Measurements from ENCODE around the gene CEP19.

The CEP19 gene

GRCh38 chr3:196662033-196662432 lies 50.0 kb downstream of the CEP19 start:
- no peaks in the 10 kb centered on the region for H3K27me3 ChIP-seq (ENCODE audit: insufficient read depth, low read length)
- no peak overlapping the region for H2AK5ac ChIP-seq (ENCODE audit: low read length)
- no peak overlapping the region for H2BK120ac ChIP-seq (ENCODE audit: insufficient read depth, low read length, poor library complexity)
- no peak overlapping the region for H3K4ac ChIP-seq (ENCODE audit: low read depth, low read length)
- peak; percentile 85 to 90 for DNase-seq
- no peak overlapping the region for H2BK12ac ChIP-seq (ENCODE audit: low read length)
- H3K36me3 ChIP-seq (ENCODE audit: control insufficient read depth in 1 of 2, insufficient read depth in 2 of 2, low read length in 2 of 2), result no peaks in the 10 kb centered on the region
- no peaks in the 10 kb centered on the region for H3K79me1 ChIP-seq (ENCODE audit: low read length)
- no peaks in the 10 kb centered on the region for H3K9me3 ChIP-seq (ENCODE audit: insufficient read depth, low read depth, low read length)
- H4K91ac ChIP-seq (ENCODE audit: low read depth, low read length), result no peak overlapping the region
- no peak overlapping the region for H4K12ac ChIP-seq (ENCODE audit: low read depth, low read length)
- H3K18ac ChIP-seq (ENCODE audit: low read length), result no peak overlapping the region
- no peaks in the 10 kb centered on the region for H3K79me2 ChIP-seq (ENCODE audit: control insufficient read depth, insufficient read depth, low read length, poor library complexity)
- H4K8ac ChIP-seq (ENCODE audit: low read depth, low read length), result no peak overlapping the region
- no peak overlapping the region for H3K4me3 ChIP-seq (ENCODE audit: low read depth, low read length)
- no peak overlapping the region for H2AFZ ChIP-seq (ENCODE audit: insufficient read depth, low read length, poor library complexity)
- no peak overlapping the region for H3K4me2 ChIP-seq (ENCODE audit: low read length)
- no peak overlapping the region for H3K14ac ChIP-seq (ENCODE audit: low read length)
- no CpG with 5 or more reads among the region's 13 CpGs for WGBS (ENCODE audit: extremely low coverage, insufficient coverage, insufficient read length)
- H3K9ac ChIP-seq (ENCODE audit: low read length), result no peak overlapping the region
- H3K27ac ChIP-seq (ENCODE audit: low read depth, low read length), result no peak overlapping the region
- peaks cover 0 to 6% of the 10 kb centered on the region in 2 experiments for H3K4me1 ChIP-seq (ENCODE audit: control insufficient read depth in 1 of 2, insufficient read depth in 2 of 2, low read length in 2 of 2)
- no peak overlapping the region for H2BK5ac ChIP-seq (ENCODE audit: low read depth, low read length, poor library complexity)
- H3K23ac ChIP-seq (ENCODE audit: low read length), result no peak overlapping the region

- no peak overlapping the region for H3K9ac ChIP-seq (ENCODE audit: low read length)
- no peak overlapping the region for H4K12ac ChIP-seq (ENCODE audit: low read depth, low read length)
- no peak overlapping the region for H3K18ac ChIP-seq (ENCODE audit: low read length)
- H3K9me3 ChIP-seq (ENCODE audit: insufficient read depth, low read depth, low read length), result no peaks in the 10 kb centered on the region
- no peak overlapping the region for H2AK5ac ChIP-seq (ENCODE audit: low read length)
- H3K27ac ChIP-seq (ENCODE audit: low read depth, low read length), result no peak overlapping the region
- no peak overlapping the region for H3K4me2 ChIP-seq (ENCODE audit: low read length)
- no peak for DNase-seq
- H3K4ac ChIP-seq (ENCODE audit: low read depth, low read length), result no peak overlapping the region
- H3K14ac ChIP-seq (ENCODE audit: low read length), result no peak overlapping the region
- no peak overlapping the region for H2AFZ ChIP-seq (ENCODE audit: insufficient read depth, low read length, poor library complexity)
- H3K4me3 ChIP-seq (ENCODE audit: low read depth, low read length), result no peak overlapping the region
- H3K4me1 ChIP-seq (ENCODE audit: control insufficient read depth in 1 of 2, insufficient read depth in 2 of 2, low read length in 2 of 2), result peaks cover 0 to 6% of the 10 kb centered on the region in 2 experiments
- H3K23ac ChIP-seq (ENCODE audit: low read length), result no peak overlapping the region
- H3K79me2 ChIP-seq (ENCODE audit: control insufficient read depth, insufficient read depth, low read length, poor library complexity), result no peaks in the 10 kb centered on the region
- no peaks in the 10 kb centered on the region for H3K79me1 ChIP-seq (ENCODE audit: low read length)
- H3K36me3 ChIP-seq (ENCODE audit: control insufficient read depth in 1 of 2, insufficient read depth in 2 of 2, low read length in 2 of 2), result no peaks in the 10 kb centered on the region
- no peak overlapping the region for H4K91ac ChIP-seq (ENCODE audit: low read depth, low read length)
- WGBS (ENCODE audit: extremely low coverage, insufficient coverage, insufficient read length), result no CpG with 5 or more reads among the region's 16 CpGs
- H2BK5ac ChIP-seq (ENCODE audit: low read depth, low read length, poor library complexity), result no peak overlapping the region
- H2BK12ac ChIP-seq (ENCODE audit: low read length), result no peak overlapping the region
- no peak overlapping the region for H2BK120ac ChIP-seq (ENCODE audit: insufficient read depth, low read length, poor library complexity)
- no peak overlapping the region for H4K8ac ChIP-seq (ENCODE audit: low read depth, low read length)
- H3K27me3 ChIP-seq (ENCODE audit: insufficient read depth, low read length), result no peaks in the 10 kb centered on the region
Observed at GRCh38 chr3:196661400-196661799, 50.6 kb downstream of the CEP19 start.

GRCh38 chr3:196660381-196661166 lies 51.5 kb downstream of the CEP19 start:
- H2AFZ ChIP-seq (ENCODE audit: insufficient read depth, low read length, poor library complexity), result no peak overlapping the region
- WGBS (ENCODE audit: extremely low coverage, insufficient coverage, insufficient read length), result no CpG with 5 or more reads among the region's 32 CpGs
- H4K8ac ChIP-seq (ENCODE audit: low read depth, low read length), result no peak overlapping the region

GRCh38 chr3:196659901-196660351 lies 52.1 kb downstream of the CEP19 start:
- H4K91ac ChIP-seq (ENCODE audit: low read depth, low read length), result no peak overlapping the region
- no peak overlapping the region for H2AFZ ChIP-seq (ENCODE audit: insufficient read depth, low read length, poor library complexity)
- no peak overlapping the region for H3K14ac ChIP-seq (ENCODE audit: low read length)
- no peaks in the 10 kb centered on the region for H3K9me3 ChIP-seq (ENCODE audit: insufficient read depth, low read depth, low read length)
- no peak overlapping the region for H3K23ac ChIP-seq (ENCODE audit: low read length)
- H4K12ac ChIP-seq (ENCODE audit: low read depth, low read length), result no peak overlapping the region
- no CpG with 5 or more reads among the region's 35 CpGs for WGBS (ENCODE audit: extremely low coverage, insufficient coverage, insufficient read length)
- H3K18ac ChIP-seq (ENCODE audit: low read length), result no peak overlapping the region
- no peaks in the 10 kb centered on the region for H3K36me3 ChIP-seq (ENCODE audit: control insufficient read depth in 1 of 2, insufficient read depth in 2 of 2, low read length in 2 of 2)
- no peak overlapping the region for H3K4ac ChIP-seq (ENCODE audit: low read depth, low read length)
- no peaks in the 10 kb centered on the region for H3K27me3 ChIP-seq (ENCODE audit: insufficient read depth, low read length)
- H3K79me2 ChIP-seq (ENCODE audit: control insufficient read depth, insufficient read depth, low read length, poor library complexity), result no peaks in the 10 kb centered on the region
- H2AK5ac ChIP-seq (ENCODE audit: low read length), result no peak overlapping the region
- no peak overlapping the region for H4K8ac ChIP-seq (ENCODE audit: low read depth, low read length)
- H3K27ac ChIP-seq (ENCODE audit: low read depth, low read length), result no peak overlapping the region
- no peak overlapping the region for H2BK5ac ChIP-seq (ENCODE audit: low read depth, low read length, poor library complexity)
- no peak overlapping the region for H2BK12ac ChIP-seq (ENCODE audit: low read length)
- no peak overlapping the region for H3K9ac ChIP-seq (ENCODE audit: low read length)
- no peak overlapping the region for H2BK120ac ChIP-seq (ENCODE audit: insufficient read depth, low read length, poor library complexity)
- H3K4me3 ChIP-seq (ENCODE audit: low read depth, low read length), result no peak overlapping the region
- H3K79me1 ChIP-seq (ENCODE audit: low read length), result no peaks in the 10 kb centered on the region
- peaks cover 0 to 6% of the 10 kb centered on the region in 2 experiments for H3K4me1 ChIP-seq (ENCODE audit: control insufficient read depth in 1 of 2, insufficient read depth in 2 of 2, low read length in 2 of 2)
- no peak for DNase-seq
- H3K4me2 ChIP-seq (ENCODE audit: low read length), result no peak overlapping the region

More at GRCh38 chr3:196660381-196661166, 51.5 kb downstream of the CEP19 start:
- Histone ChIP-seq H3K4me3 (ENCODE audit: low read depth, low read length) (no peak overlapping the region), H2BK5ac (ENCODE audit: low read depth, low read length, poor library complexity) (no peak overlapping the region), H3K79me1 (ENCODE audit: low read length) (no peaks in the 10 kb centered on the region), H2BK120ac (ENCODE audit: insufficient read depth, low read length, poor library complexity) (no peak overlapping the region), H3K14ac (ENCODE audit: low read length) (no peak overlapping the region), H3K9me3 (ENCODE audit: insufficient read depth, low read depth, low read length) (no peaks in the 10 kb centered on the region), H3K4me2 (ENCODE audit: low read length) (no peak overlapping the region), H4K12ac (ENCODE audit: low read depth, low read length) (peak overlapping the region; percentile 6), H3K27ac (ENCODE audit: low read depth, low read length) (no peak overlapping the region), H2BK12ac (ENCODE audit: low read length) (no peak overlapping the region), H2AK5ac (ENCODE audit: low read length) (no peak overlapping the region), H3K23ac (ENCODE audit: low read length) (no peak overlapping the region), H3K9ac (ENCODE audit: low read length) (no peak overlapping the region), H3K4ac (ENCODE audit: low read depth, low read length) (no peak overlapping the region), H4K91ac (ENCODE audit: low read depth, low read length) (no peak overlapping the region), H3K36me3 (ENCODE audit: control insufficient read depth in 1 of 2, insufficient read depth in 2 of 2, low read length in 2 of 2) (no peaks in the 10 kb centered on the region), H3K18ac (ENCODE audit: low read length) (no peak overlapping the region), H3K4me1 (ENCODE audit: control insufficient read depth in 1 of 2, insufficient read depth in 2 of 2, low read length in 2 of 2) (peaks cover 0 to 6% of the 10 kb centered on the region in 2 experiments), H3K27me3 (ENCODE audit: insufficient read depth, low read length) (no peaks in the 10 kb centered on the region), H3K79me2 (ENCODE audit: control insufficient read depth, insufficient read depth, low read length, poor library complexity) (no peaks in the 10 kb centered on the region)
- DNase-seq, result no peak

Measured in trophoblast cell (in vitro differentiated cells and primary cell).